ENCODE data around the gene PIP5K1B. TPM values are rescaled to one million over a fixed set of nuclear protein-coding genes. Genes with fewer than 3 reads are reported as not detected.

The PIP5K1B gene
- total and polyA plus RNA-seq, 2 experiments from 2014 or later: 1.3 to 2.8 TPM

- Mint-ChIP-seq H3K27ac (no peak overlapping the region), H3K36me3 (ENCODE audit: low read depth) (no peaks in the 10 kb centered on the region), H3K4me1 (peaks cover 3% of the 10 kb centered on the region), H3K4me3 (no peak overlapping the region), H3K9me3 (no peaks in the 10 kb centered on the region), H3K27me3 (ENCODE audit: insufficient read depth, low read depth, poor library complexity) (no peaks in the 10 kb centered on the region)
- no peaks in the 10 kb centered on the region for H3K9me2 ChIP-seq (ENCODE audit: insufficient read depth)
- ATAC-seq (no peak), DNase-seq (ENCODE audit: low spot score) (no peak)
- peak overlapping the region; percentile 92 for H3K4me2 ChIP-seq
- peak overlapping the region; percentile 72; the same call in 1 of the 2 replicates for H3K4me3 ChIP-seq
- no peak for TF ChIP-seq ZNF462 (CRISPR knock-in tag; IDR thresholded peaks at IDR 0.05)
- TF ChIP-seq NANOG (IDR thresholded peaks at IDR 0.05; ENCODE audit: borderline replicate concordance): no peak
- no peaks in the 10 kb centered on the region for H3K27me3 ChIP-seq (ENCODE audit: insufficient read depth)
- H2AFZ ChIP-seq: no peak overlapping the region
- H3K79me2 ChIP-seq (replicated peaks; ENCODE audit: insufficient read depth): peaks cover 28% of the 10 kb centered on the region
- H3K4me1 ChIP-seq (ENCODE audit: insufficient read depth): peaks cover 15% of the 10 kb centered on the region
- peaks cover 3% of the 10 kb centered on the region; the same call in 1 of the 2 replicates for H3K36me3 ChIP-seq (ENCODE audit: insufficient read depth)
- no peaks in the 10 kb centered on the region for H3F3A ChIP-seq (replicated peaks; ENCODE audit: low read depth)
- H4K20me1 ChIP-seq (replicated peaks; ENCODE audit: insufficient read depth): peaks cover 4% of the 10 kb centered on the region; the same call in 1 of the 2 replicates
- H3K27ac ChIP-seq (ENCODE audit: low read depth): 0 out of 2 replicates have a peak overlapping the region, but pooled peaks have one; percentile 94
Observed at GRCh38 chr9:68778635-68779034, 73.6 kb downstream of the PIP5K1B start.

- Histone ChIP-seq H3K4me1 (ENCODE audit: insufficient read depth) (peaks cover 15% of the 10 kb centered on the region), H2AFZ (peak overlapping the region; percentile 90), H3K27me3 (ENCODE audit: insufficient read depth) (no peaks in the 10 kb centered on the region), H4K20me1 (replicated peaks; ENCODE audit: insufficient read depth) (peaks cover 4% of the 10 kb centered on the region; the same call in 1 of the 2 replicates), H3F3A (replicated peaks; ENCODE audit: low read depth) (no peaks in the 10 kb centered on the region), H3K27ac (ENCODE audit: low read depth) (peak overlapping the region; percentile 94), H3K79me2 (replicated peaks; ENCODE audit: insufficient read depth) (peaks cover 28% of the 10 kb centered on the region), H3K4me3 (peak overlapping the region; percentile 72), H3K4me2 (peak overlapping the region; percentile 92), H3K9me2 (ENCODE audit: insufficient read depth) (no peaks in the 10 kb centered on the region), H3K36me3 (ENCODE audit: insufficient read depth) (peaks cover 3% of the 10 kb centered on the region; the same call in 1 of the 2 replicates)
- no peaks in the 10 kb centered on the region for H3K9me3 Mint-ChIP-seq
- H3K36me3 Mint-ChIP-seq (ENCODE audit: low read depth): no peaks in the 10 kb centered on the region
- no peak overlapping the region for H3K4me3 Mint-ChIP-seq
- H3K27me3 Mint-ChIP-seq (ENCODE audit: insufficient read depth, low read depth, poor library complexity): no peaks in the 10 kb centered on the region
- ATAC-seq (peak; percentile 90), DNase-seq (ENCODE audit: low spot score) (peak; percentile 97)
- no peak overlapping the region for H3K27ac Mint-ChIP-seq
- peaks cover 3% of the 10 kb centered on the region for H3K4me1 Mint-ChIP-seq
- no peak for TF ChIP-seq EZH2phosphoT487 (IDR thresholded peaks at IDR 0.05; ENCODE audit: unreplicated experiment)
- TF ChIP-seq EZH2 (IDR thresholded peaks at IDR 0.05; ENCODE audit: low read depth, unreplicated experiment): no peak
- peak; percentile 19 to 48 for TF ChIP-seq CTCF (conservative IDR thresholded peaks at IDR 0.05; ENCODE audit: low read depth in 2 of 2)
- no peak for TF ChIP-seq JUNB (IDR thresholded peaks at IDR 0.05; ENCODE audit: unreplicated experiment)
Observed at GRCh38 chr9:68779558-68780379, 74.7 kb downstream of the PIP5K1B start.

All from GM23338 (cell line).